ENCODE results near the gene BCAS2. TPM values are rescaled to one million over a fixed set of nuclear protein-coding genes. Genes with fewer than 3 reads are reported as not detected.

The BCAS2 gene
- polyA plus RNA-seq, 6 donors from 2014 or later, result 97.3 to 160 (median 115) TPM

Other genes starting within 250 kb of the BCAS2 start
- 10 to 100 TPM; 35.8 to 52.9 (median 46.6) TPM for gene TRIM33, start 70.4 kb downstream of the BCAS2 start, polyA plus RNA-seq (ENCODE audit: low read depth in 6 of 6)
- gene DENND2C, start 88.4 kb upstream of the BCAS2 start, polyA plus RNA-seq (ENCODE audit: low read depth in 6 of 6), result 1 to 10 TPM in 2 of 6 donors, under 1 TPM in 3, not detected in 1; 0.13 to 1.8 (median 0.57) TPM
- not detected for gene AMPD1, start 113.9 kb upstream of the BCAS2 start, polyA plus RNA-seq (ENCODE audit: low read depth in 6 of 6)
- gene NRAS, start 135.2 kb upstream of the BCAS2 start, polyA plus RNA-seq (ENCODE audit: low read depth in 6 of 6), result 10 to 100 TPM; 36.5 to 53.8 (median 46.8) TPM
- gene CSDE1, start 176.4 kb upstream of the BCAS2 start, polyA plus RNA-seq (ENCODE audit: low read depth in 6 of 6), result 100 to 1,000 TPM; 313 to 339 (median 320) TPM
- 10 to 100 TPM; 29.1 to 44.2 (median 36.3) TPM for gene SIKE1, start 199.1 kb upstream of the BCAS2 start, polyA plus RNA-seq (ENCODE audit: low read depth in 6 of 6)

Data from naive B cell (primary cell).